Activated naive CD8-positive, alpha-beta T cell treated with anti-CD3 and anti-CD28 coated beads, Interleukin-2, amount 10 ng/mL, durations not matched to agents 7 days and 5 days (primary cell): ENCODE data around the gene BTBD7. TPM values are rescaled to one million over a fixed set of nuclear protein-coding genes. Genes with fewer than 3 reads are reported as not detected.

Source experiments
- ATAC-seq: fragments of 150-1000 bp; cut with Tn5 transposase; one replicate; pipeline ENCODE4 v1.10.0; 2021; ENCODE audit warnings: low read depth, moderate library complexity
- POLR2A ChIA-PET: fragments of 350-600 bp; sonication (Branson Sonifier 250); formaldehyde crosslinking; loops from one replicate; lab custom pipeline; 2021; ENCODE audit warnings: antibody characterized with exemption; lab: Charles Lee
- DNase-seq: peaks from one replicate; pipeline ENCODE4 v3.0.0; 2021
- H3K27ac Mint-ChIP-seq: one replicate; pipeline ENCODE4 v1.8.0; 2022; ENCODE audit warnings: mild to moderate bottlenecking, mixed read lengths
- H3K27me3 Mint-ChIP-seq: one replicate; pipeline ENCODE4 v1.8.0; 2022; ENCODE audit warnings: mild to moderate bottlenecking, moderate library complexity, mixed read lengths
- H3K36me3 Mint-ChIP-seq: one replicate; pipeline ENCODE4 v1.8.0; 2021; ENCODE audit warnings: mild to moderate bottlenecking, mixed read lengths
- H3K4me1 Mint-ChIP-seq: one replicate; pipeline ENCODE4 v1.8.0; 2021; ENCODE audit warnings: mixed read lengths
- H3K4me3 Mint-ChIP-seq: one replicate; pipeline ENCODE4 v1.8.0; 2022; ENCODE audit warnings: mild to moderate bottlenecking, moderate library complexity, mixed read lengths
- H3K9me3 Mint-ChIP-seq: one replicate; pipeline ENCODE4 v1.8.0; 2021; ENCODE audit warnings: mixed read lengths
- total RNA-seq, 2 experiments: library from RNA; stranded (reverse); gene quantifications; one replicate each; pipeline ENCODE4 v1.2.3, GENCODE V29; 2021

BTBD7 gene
- total RNA-seq, 2 experiments from 2014 or later, result 22.3 to 24.8 TPM

DNA sequence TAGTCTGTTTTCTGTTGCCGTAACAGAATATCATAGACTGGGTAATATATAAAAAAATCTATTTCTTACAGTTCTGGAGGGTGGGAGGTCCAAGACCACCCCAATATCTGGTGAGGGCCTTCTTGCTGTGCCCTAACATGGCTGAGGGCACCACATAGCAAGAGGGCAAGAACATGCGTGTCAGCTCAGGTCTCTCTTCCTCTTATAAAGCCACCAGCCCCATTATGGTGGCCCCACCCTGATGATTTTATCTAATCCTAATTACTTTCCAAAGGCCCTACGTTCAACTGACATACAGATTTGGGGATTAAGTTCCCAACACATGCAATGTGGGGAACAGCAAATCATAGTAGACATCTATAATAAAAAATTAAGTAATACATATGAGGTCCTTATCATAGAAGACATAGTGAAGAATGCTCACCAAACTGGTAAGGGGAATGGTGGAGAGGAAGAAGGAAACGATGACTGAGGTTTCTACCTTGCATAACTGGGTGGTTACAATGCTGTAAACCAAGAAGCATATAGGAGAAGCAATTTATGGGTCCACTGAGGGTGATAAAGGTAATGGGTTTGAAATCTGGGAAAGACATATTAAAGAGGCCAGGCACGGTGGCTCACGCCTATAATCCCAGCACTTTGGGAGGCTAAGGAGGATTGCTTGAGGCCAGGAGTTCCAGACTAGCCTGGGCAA is 27.0 kb downstream of the BTBD7 start:
- no peak for DNase-seq
- Mint-ChIP-seq H3K4me1 (peaks cover 1% of the 10 kb centered on the region), H3K27me3 (no peaks in the 10 kb centered on the region), H3K36me3 (no peaks in the 10 kb centered on the region), H3K27ac (no peak overlapping the region), H3K9me3 (no peaks in the 10 kb centered on the region), H3K4me3 (no peak overlapping the region)
- no peak for ATAC-seq
- POLR2A ChIA-PET, result interaction anchor here (0.6 kb wide), 1 partner anchor 18 kb away, joined by 3 read pairs; no protein-coding TSS in a partner anchor

DNA sequence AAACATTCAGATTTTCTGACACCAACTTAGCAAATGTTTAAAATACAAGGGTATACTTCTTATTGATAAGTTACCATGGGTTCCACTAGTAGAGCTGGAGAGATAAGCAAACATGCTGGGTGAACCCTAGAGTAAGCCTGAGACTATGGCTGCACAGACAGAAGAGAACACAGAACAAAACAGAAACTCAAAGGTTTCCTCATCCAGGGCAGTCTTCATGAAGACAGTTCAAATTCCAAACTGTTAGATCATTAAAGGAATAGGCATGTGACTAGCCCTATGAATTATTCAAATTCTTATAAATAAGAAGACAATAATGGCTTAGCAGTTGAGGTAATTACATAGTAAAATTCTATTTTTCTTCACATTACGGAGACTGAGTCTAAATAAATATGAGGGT is 28.1 kb downstream of the BTBD7 start:
- Mint-ChIP-seq H3K4me1 (peaks cover 1% of the 10 kb centered on the region), H3K27ac (no peak overlapping the region), H3K27me3 (no peaks in the 10 kb centered on the region), H3K9me3 (no peaks in the 10 kb centered on the region), H3K4me3 (no peak overlapping the region), H3K36me3 (peaks cover 2% of the 10 kb centered on the region)
- DNase-seq (no peak), ATAC-seq (no peak)
- POLR2A ChIA-PET, result no interaction called here

DNA sequence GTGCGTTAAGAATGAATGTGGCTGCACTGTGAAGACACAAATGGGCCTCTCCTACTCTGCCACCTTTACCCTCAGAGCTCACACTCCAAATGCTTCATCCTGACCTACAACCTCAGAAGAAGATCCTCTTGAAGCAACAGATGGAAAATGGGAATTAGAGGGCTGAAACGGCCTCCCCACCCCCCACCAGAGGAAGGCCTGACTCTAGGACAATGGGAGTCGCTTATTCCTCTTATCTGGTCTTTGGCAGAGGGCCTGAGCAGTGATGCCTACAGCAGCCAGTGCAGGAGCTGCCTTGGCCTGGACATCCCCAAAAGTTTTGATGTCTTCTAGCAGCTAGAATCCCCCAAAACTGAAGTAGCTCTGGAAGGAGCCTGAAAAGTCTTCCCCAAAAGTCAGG is 29.2 kb downstream of the BTBD7 start:
- DNase-seq (no peak), ATAC-seq (no peak)
- no peak overlapping the region for H3K4me3 Mint-ChIP-seq
- no peak overlapping the region for H3K27ac Mint-ChIP-seq
- H3K27me3 Mint-ChIP-seq, result no peaks in the 10 kb centered on the region
- peaks cover 1% of the 10 kb centered on the region for H3K4me1 Mint-ChIP-seq
- POLR2A ChIA-PET, result no interaction called here
- peaks cover 2% of the 10 kb centered on the region for H3K36me3 Mint-ChIP-seq
- no peaks in the 10 kb centered on the region for H3K9me3 Mint-ChIP-seq

DNA sequence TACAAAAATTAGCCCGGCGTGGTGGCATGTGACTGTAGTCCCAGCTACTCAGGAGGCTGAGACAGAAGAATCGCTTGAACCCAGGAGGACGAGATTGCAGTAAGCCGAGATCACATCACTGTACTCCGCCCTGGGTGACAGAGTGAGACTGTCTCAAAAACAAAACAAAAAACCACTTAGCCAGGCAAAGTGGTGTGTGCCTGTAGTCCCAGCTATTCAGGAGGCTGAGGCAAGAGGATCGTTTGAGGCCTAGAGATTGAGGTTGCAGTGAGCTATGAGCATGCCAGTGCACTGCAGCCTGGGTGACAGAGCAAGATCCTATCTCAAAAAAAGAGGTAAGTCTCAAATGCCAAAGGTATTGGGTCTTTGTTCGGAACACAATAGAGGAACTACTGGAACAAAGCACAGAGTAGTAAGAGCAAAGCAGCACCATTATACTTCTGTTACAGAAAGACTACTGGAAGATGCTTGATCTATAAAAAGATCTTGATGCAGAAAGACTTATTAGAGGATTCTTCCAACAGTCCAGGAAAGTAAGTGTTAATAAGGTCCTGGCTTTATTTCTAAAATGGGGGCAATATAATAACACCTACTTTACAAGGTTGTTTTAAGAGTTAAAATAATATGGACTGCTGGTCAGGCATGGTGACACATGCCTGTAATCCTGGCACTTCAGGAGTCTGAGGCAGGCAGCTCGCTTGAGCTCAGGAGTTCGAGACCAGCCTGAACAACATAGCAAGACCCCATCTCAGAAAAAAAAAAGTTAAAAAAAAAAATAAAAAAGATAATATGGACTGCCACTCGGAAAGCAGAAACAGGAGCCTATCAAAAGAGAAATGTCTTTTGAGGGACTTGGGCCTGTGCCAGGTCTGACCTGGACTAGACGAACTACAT is 29.9 kb downstream of the BTBD7 start:
- Mint-ChIP-seq H3K4me3 (no peak overlapping the region), H3K9me3 (no peaks in the 10 kb centered on the region), H3K4me1 (peaks cover 1% of the 10 kb centered on the region), H3K27me3 (no peaks in the 10 kb centered on the region), H3K36me3 (peaks cover 2% of the 10 kb centered on the region), H3K27ac (no peak overlapping the region)
- ATAC-seq, result no peak
- no peak for DNase-seq
- POLR2A ChIA-PET, result no interaction called here

DNA sequence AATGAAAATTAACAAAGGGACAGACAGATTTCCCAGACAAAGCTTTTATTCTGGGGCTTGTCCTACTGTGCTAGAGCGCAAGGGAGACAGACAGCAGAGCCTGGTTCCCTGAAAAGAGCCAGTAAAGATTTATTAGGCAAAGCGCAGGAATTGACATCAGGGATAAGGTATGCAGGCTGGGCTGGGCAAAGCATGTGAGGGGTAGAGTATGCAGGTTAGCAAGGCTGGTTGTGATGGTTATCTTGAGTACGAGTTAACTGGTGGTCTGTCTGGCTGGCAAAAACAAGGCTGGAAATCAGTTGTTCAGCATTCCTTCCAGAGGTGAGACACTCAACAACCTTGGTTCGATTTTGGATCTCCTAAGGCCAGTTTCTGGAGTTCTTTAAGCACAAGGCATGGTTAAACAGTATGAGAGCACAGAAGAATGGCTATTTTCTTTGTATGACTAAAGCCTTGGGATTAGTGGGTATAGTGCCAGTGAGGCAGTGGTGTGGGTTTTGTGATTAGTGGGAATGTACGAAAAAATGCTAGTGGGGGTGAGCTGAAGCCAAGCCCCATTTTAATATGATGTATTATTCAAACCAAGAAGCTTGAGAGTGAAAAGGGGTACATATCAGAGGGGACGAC is 30.9 kb downstream of the BTBD7 start:
- Mint-ChIP-seq H3K9me3 (no peaks in the 10 kb centered on the region), H3K4me1 (peaks cover 1% of the 10 kb centered on the region), H3K4me3 (no peak overlapping the region), H3K36me3 (peaks cover 2% of the 10 kb centered on the region), H3K27ac (no peak overlapping the region), H3K27me3 (no peaks in the 10 kb centered on the region)
- POLR2A ChIA-PET, result no interaction called here
- DNase-seq, result no peak
- no peak for ATAC-seq

DNA sequence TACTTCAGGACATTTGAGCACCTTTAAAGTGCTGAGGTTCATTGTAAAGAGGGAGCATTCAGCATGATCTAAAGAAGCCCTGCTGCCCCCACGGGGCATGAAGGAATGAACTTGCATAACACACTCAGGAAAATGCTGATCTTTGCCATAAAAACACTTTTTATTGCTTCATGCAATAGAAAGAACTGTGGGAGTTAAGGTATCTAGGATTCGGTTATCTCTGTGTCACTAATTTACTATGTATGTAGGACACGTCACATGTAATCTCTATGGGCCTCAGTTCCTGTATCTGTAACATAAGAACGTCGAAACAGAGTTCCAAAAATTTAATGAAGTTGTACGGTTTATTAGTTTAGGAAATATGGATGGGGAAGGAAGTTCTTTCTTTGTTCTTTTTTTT is 33.0 kb downstream of the BTBD7 start:
- Mint-ChIP-seq H3K27ac (no peak overlapping the region), H3K27me3 (no peaks in the 10 kb centered on the region), H3K9me3 (no peaks in the 10 kb centered on the region), H3K36me3 (peaks cover 2% of the 10 kb centered on the region), H3K4me3 (no peak overlapping the region), H3K4me1 (peaks cover 1% of the 10 kb centered on the region)
- DNase-seq (no peak), ATAC-seq (no peak)
- POLR2A ChIA-PET, result no interaction called here

DNA sequence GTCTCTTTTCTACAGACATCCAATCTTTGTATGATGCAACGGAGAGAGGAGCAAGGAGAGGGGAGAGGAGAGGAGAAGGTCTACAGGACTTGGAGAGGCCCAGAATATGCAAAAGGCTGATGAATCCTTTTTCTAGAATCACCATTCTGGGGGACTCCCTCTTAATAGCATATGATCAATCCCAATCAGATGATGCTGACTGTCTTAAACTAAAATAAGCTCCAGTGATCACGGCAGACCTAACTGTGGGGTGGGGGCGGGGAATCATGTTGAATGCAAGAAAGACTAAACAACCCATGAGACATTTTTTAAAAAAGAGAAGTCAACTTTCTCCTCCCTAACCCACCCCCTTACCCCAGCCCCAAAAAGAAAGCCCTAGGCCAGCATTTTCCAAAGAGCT is 33.4 kb downstream of the BTBD7 start:
- DNase-seq, result no peak
- ATAC-seq, result no peak
- H3K27ac Mint-ChIP-seq, result no peak overlapping the region

DNA sequence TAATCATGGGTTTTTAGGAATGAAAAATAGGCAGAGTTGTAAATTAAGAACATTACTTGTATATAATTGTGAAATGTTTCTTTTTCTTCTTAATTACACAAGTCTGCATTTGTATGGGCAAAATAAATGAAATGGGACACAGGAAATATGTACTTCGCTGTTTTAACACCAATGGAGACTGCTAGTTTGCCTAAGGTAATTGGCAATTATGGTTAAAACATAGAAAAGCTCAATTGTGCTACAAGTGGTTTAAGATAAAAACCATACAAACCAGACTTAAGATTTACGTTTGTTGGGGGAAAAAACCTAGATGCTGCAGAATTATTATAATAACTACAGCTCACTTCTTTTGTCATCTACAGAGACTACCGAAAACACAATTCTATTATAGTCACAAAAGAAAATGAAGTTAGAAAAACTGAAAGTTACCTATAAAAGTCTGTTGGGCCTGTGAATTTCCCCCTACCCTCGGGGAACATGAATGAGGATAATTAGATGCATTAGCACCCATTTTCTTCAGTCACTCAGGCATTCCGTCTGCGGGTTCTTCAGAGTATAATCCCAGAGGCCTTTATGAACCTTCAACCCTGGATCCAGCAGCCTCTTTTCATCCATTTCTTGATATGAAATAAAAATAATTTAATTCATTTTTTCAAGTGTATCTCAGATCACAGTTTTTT is 37.2 kb downstream of the BTBD7 start:
- Mint-ChIP-seq H3K4me3 (no peak overlapping the region), H3K4me1 (peaks cover 5% of the 10 kb centered on the region), H3K36me3 (peaks cover 11% of the 10 kb centered on the region), H3K27ac (no peak overlapping the region), H3K9me3 (no peaks in the 10 kb centered on the region), H3K27me3 (no peaks in the 10 kb centered on the region)
- ATAC-seq (no peak), DNase-seq (no peak)
- POLR2A ChIA-PET, result no interaction called here

More for the DNA sequence above, 33.4 kb downstream of the BTBD7 start:
- no peak overlapping the region for H3K4me3 Mint-ChIP-seq
- peaks cover 1% of the 10 kb centered on the region for H3K4me1 Mint-ChIP-seq
- POLR2A ChIA-PET, result no interaction called here
- H3K27me3 Mint-ChIP-seq, result no peaks in the 10 kb centered on the region
- H3K9me3 Mint-ChIP-seq, result no peaks in the 10 kb centered on the region
- H3K36me3 Mint-ChIP-seq, result peaks cover 4% of the 10 kb centered on the region

DNA sequence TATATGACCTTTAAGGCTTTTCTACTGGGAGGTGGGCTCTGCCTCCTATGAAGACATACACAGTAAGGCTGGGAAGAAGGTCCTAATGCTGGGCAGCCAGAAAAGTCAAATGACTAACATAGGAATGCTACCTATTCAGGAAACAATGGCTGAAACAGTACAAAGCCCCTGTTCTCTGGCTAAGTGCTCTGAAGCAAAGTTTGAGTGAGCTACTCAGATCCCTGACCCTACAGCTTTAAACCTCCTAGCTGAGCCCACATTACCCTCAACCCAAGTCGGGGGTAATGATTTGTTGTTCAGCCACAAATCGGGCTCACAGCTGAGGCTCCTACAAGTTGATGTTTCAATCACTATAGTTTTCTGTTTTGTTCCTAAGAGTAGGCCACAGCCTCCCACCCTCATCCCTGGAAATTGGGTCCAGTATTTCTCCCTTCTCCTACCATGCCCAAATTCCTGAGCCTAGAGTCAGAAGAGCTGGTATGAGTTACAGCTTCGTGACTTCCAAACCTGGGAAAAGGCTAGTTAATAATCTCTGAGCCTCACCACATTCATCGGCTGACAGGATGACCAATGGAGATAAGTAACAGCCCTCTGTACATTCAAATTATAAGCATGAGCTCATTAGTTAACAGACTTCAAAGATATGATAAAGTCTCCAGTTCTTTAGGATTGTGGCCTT is 46.5 kb downstream of the BTBD7 start:
- Mint-ChIP-seq H3K27ac (no peak overlapping the region), H3K36me3 (peaks cover 12% of the 10 kb centered on the region), H3K4me1 (no peaks in the 10 kb centered on the region), H3K9me3 (no peaks in the 10 kb centered on the region), H3K4me3 (no peak overlapping the region), H3K27me3 (no peaks in the 10 kb centered on the region)
- POLR2A ChIA-PET, result no interaction called here
- DNase-seq, result no peak
- no peak for ATAC-seq

DNA sequence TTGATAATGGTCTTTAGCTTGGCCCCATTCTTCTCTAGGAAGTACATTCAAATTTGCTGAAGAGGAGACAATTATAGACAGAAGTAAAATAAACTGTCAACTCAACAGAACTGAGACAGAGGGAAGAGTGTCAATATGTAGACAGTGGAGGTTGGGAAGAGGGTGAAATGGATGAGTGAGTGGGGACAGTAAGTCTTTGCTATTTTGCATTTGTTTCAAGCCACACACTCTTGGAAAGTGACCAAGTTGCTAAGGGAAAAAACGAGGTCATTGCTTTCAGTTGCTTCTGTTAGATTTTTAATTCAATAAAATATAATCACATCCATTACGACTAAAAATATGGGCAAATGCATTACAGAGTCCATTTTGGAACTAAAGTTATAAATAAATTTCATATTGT is 47.8 kb downstream of the BTBD7 start:
- Mint-ChIP-seq H3K27ac (no peak overlapping the region), H3K9me3 (no peaks in the 10 kb centered on the region), H3K4me3 (no peak overlapping the region), H3K36me3 (peaks cover 12% of the 10 kb centered on the region), H3K4me1 (no peaks in the 10 kb centered on the region), H3K27me3 (no peaks in the 10 kb centered on the region)
- ATAC-seq (no peak), DNase-seq (no peak)
- POLR2A ChIA-PET, result no interaction called here

DNA sequence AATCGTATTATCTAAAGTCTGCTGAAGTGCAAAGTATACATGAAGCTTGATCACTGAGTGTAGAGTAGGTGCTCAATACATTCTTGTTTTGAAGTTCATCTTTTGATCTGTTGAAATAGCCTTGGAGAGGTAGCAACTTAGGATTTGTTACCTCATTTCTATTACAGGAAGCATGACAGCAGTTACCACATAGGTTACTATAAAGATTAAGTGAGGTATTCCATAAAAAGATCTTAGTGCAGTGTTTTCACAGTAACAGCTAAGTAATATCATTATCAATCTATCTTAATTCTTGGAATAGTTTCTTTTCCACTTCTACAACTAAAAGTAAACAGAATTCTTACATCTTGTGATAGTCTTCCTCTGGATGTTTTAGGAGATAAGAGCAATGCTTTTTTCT is 50.9 kb downstream of the BTBD7 start:
- Mint-ChIP-seq H3K4me1 (no peaks in the 10 kb centered on the region), H3K9me3 (no peaks in the 10 kb centered on the region), H3K4me3 (no peak overlapping the region), H3K27ac (no peak overlapping the region), H3K36me3 (peaks cover 9% of the 10 kb centered on the region), H3K27me3 (no peaks in the 10 kb centered on the region)
- POLR2A ChIA-PET, result no interaction called here
- DNase-seq (no peak), ATAC-seq (no peak)

DNA sequence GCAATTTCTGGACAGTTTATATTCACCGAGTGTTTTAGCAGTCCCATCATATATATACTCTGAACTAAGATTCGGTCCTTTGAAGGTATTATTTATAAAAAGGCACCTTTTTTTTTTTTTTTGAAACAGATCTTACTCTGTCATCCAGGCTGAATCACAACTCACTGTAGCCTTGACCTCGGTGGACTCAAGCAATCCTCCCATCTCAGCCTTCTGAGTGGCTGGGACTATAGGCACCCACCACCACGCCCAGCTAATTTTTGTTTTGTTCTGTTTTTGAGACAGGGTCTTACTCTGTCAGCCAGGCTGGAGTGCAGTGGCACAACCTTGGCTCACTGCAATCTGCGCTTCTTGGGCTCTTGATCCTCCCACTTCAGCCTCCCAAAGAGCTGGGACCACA is 52.1 kb downstream of the BTBD7 start:
- Mint-ChIP-seq H3K36me3 (peaks cover 6% of the 10 kb centered on the region), H3K9me3 (no peaks in the 10 kb centered on the region), H3K27ac (no peak overlapping the region), H3K4me1 (no peaks in the 10 kb centered on the region), H3K4me3 (no peak overlapping the region), H3K27me3 (no peaks in the 10 kb centered on the region)
- ATAC-seq, result no peak
- DNase-seq, result no peak
- POLR2A ChIA-PET, result no interaction called here
